GM12892 (cell line): ENCODE measurements around the gene MAP4K4.

Experiments used
- POLR2A ChIP-seq: IDR thresholded peaks from 2 replicates; pipeline ENCODE4 v1.6.1; 2011; ENCODE audit warnings: low read depth, low read length, control low read depth
- TAF1 ChIP-seq: IDR thresholded peaks from 2 replicates; pipeline ENCODE4 v1.6.1; 2011; ENCODE audit warnings: low read depth, mild to moderate bottlenecking, control low read depth, low read length, borderline replicate concordance

DNA sequence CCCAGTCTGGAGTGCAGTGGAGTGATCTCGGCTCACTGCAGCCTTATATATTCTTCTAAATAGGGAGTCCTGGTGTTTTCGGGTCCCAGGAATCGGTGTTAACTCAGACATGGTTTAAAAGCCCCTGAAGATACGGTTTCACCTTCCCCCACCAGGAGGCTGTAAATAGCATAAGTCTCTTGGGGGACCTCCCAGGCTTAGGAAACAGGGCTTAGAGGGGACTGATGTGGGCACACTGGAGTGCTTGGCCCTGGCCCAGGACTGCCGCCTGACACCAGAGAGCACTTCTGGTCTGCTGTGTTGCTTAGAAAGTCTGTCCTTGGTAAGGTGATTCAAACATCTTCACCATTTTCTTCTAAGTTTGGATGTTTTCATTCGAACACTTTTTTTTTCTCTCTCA is 39.7 kb upstream of the MAP4K4 start:
- TF ChIP-seq TAF1 (no peak), POLR2A (no peak)
